CD4-positive, alpha-beta T cell treated with Interleukin-2 at 100 ng/mL for 4 hours (primary cell): ENCODE measurements around the gene NR6A1.

Experiments
- DNase-seq: peaks from one replicate; pipeline ENCODE4 v3.0.0-alpha.2; 2020; ENCODE audit warnings: low spot score

Gene NR6A1

DNA sequence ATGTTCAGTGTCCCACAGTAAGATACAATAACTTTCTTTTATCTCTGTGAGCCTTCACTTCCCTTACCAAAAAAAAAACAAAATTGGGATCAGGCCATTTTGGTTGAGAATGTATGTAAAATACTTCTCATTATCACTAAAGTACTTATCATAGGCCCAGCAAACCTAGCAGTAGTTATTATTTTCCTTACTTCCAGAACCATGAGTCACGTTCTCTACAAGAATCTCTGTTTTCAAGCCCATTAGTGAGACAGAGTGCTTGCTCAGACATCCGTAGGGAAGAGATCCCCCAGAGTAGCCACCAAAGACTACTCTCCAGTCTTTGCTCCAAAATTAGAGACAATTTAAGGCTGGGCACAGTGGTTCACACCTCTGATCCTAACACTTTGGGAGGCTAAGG is 160.0 kb downstream of the NR6A1 start:
- no peak for DNase-seq

DNA sequence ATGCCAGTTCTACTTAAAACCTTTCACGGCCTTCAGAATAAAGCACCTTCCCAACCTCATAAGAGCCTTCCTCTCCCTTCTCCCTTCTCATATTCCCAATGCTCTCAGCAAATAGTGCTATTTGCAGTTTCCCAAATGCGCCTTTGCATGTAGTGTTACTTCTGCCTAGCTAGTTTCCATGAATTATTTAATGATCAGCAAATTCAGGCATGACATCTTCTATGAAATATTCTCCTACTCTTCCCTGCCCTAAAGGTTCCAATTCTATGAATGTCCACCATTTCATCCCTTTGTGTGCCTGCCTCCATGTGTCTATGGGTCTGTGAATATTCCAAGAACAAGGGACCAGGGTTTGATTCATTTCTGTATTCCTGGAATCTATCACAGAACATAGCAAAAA is 165.1 kb downstream of the NR6A1 start:
- DNase-seq, result no peak

DNA sequence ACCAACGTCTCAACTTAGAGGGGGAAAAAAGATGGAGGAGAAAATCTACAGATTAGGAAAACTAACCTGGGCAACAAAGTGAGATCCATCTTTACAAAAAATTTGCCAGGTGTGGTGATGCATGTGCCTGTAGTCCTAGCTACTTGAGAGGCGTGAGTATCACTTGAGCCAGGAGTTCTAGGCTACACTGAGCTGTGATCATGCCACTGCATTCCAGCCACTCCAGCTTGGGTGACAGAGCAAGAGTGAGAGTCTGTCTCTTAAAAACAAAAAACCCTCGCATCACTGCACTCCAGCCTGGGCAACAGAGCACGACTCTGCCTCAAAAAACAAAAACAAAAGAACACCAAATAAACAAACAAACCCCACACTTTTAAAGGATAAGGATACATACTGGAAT is 165.9 kb downstream of the NR6A1 start:
- DNase-seq, result no peak

DNA sequence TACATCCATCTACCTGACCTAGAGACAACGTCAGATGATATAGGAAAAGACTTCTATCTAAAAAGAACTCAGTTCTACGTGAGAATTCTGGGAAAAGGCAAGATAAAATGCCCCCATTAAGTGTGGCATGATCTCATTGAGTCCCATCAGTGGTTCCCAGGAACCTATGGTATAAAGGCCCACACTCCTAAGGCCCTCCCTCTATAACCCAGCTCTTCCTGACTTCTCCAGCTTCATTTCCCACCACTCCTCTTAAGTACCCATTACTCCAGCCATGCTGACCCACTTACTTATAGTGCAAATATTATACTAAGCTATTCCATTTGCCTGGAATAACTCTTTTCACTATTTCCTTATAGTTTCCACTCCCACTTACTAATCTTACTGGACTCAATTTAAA is 168.5 kb downstream of the NR6A1 start:
- no peak for DNase-seq

DNA sequence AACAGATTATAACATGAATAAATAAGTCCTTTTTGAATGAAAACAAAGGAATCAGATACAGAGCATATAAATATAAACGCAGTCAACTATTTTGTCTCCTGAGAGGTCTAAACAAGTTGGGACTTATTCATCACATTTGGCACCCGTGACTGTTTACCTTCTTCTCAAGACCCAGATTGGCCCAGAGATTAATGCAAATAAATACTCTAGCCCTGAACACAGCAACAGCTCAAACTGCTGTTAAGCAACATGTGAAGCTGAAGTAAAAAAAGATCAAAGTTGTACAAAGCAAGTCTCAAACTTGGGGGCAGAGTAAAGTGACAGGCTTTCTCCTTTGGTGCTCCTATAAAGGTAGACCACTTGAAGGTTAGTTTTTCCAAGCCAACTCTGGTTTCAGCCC is 168.9 kb downstream of the NR6A1 start:
- DNase-seq, result no peak

DNA sequence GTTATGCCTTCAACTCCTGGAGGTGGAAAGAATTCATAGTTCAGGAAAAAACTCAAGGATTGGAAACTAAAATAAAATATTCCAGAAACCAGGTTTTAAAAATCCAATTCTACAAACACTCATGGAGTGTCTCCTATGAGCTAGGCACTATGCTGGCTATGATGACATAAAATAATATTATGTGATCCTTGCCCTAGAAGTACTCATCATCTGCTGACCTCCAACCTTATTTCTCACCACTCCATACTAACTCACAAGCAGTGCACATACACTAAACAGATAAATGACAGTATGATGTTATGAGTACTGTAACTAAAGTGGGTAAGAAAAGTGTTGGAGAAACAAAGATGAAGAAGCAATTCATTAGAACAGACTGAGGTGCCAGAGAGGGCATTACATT is 170.7 kb downstream of the NR6A1 start:
- DNase-seq, result no peak

DNA sequence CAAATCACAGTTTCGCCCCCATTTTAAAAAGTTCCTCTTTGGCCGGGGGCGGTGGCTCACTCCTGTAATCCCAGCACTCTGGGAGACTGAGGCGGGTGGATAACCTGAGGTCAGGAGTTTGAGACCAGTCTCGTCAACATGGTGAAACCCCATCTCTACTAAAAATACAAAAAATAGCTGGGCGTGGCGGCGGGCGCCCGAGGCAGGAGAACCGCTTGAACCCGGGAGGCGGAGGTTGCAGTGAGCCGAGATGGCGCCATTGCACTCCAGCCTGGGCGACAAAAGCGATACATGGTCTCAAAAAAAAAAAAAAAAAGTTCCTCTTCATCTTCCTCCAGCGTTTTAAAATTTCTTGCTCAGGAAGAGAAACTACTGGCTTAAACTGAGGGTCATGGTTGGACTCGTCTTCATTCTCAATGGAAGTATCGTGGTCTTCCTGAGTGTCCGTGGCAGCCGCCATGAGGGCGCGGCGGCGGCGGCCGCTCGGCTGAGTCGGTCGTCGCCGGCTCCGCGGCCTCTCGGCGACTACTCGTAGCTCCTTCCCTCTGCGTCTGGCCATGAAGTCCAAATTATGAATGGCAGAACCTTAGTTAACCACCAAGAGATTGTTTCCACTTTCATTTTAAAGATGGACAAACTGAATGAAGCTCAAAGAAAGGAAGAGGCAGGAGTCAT is 171.9 kb downstream of the NR6A1 start:
- no peak for DNase-seq

DNA sequence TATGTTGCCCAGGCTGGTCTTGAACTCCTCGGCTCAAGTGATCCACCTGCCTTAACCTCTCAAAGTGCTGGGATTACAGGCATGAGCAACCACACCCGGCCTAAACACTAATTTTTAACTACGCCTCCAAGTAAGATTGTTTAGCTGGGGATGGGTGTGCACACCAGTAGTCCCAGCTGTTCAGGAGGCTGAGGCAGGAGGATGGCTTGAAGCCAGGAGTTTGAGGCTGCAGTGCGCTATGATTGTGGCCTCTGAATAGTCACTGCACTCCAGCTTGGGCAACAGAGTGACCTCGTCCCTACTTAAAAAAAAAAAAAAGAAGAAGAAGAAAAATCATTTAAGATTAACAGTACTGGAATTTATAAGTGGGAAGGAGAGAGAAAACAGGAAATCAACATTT is 173.1 kb downstream of the NR6A1 start:
- DNase-seq, result no peak

DNA sequence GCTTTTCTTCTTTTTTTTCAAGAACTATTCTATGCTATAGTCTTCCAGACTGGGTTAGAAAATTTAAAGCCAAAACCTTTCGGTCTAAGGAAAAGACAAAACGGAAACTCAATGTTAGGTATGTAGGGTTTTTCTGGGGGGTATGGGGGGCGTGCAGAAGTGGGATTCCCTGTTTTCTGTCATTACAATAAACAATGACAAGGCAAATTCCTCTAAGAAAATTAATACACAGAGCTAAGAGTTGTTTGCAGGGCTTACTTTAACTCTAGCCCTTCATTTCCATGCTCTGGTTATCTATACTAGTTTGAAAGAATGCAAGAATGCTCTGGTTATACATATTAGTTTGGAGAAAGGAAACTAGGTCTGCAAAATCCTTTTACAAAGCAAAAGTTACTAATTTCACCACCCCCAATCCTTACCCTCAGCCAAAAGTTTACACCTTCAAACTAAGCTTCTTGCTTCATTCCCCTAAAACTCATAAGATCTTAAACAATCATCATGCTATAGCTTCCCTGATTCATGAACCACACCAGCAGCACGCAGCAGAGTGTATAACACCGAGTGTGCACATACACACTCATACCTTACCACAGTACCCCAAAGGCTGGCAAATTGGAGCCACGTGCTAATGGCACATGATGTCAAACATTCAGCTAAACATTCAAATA is 174.8 kb downstream of the NR6A1 start:
- DNase-seq, result no peak

DNA sequence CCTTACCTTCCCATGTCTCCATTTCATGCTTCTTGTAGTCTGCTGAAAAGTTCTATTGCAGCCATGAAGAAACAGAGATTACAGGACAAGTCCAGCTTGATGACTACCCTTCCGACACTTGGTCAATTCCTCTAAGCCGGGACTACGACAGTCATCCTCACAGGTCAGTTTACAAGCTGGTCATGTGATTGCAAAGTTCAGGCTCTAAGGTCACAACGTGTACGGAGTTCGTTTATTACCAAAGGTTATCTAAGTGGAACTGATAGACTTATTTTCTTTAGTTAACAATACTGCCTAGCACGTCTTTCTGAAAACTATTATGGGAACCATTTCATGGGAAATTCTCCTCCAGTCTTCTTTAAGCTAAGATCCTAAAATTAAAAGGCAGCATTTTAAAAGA is 175.4 kb downstream of the NR6A1 start:
- DNase-seq, result no peak

DNA sequence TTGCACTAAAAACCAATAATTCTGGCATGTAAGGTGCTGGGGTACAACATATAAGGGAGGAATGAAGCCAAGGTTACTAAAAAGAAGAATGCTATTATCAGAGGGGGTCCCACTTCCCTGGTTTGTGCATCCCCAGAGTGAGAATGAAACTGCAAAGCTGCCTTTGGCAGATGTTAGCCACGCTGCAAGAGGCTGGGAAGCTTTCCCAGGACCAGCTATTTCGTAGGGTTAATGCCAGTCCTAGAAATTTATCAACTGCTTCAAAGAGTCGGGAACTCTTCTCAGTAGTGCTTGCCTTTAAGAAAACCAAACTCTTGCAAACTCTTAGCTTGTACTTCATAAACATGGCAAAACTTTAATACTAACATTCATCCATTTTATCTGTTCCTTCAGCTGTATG is 176.4 kb downstream of the NR6A1 start:
- no peak for DNase-seq

DNA sequence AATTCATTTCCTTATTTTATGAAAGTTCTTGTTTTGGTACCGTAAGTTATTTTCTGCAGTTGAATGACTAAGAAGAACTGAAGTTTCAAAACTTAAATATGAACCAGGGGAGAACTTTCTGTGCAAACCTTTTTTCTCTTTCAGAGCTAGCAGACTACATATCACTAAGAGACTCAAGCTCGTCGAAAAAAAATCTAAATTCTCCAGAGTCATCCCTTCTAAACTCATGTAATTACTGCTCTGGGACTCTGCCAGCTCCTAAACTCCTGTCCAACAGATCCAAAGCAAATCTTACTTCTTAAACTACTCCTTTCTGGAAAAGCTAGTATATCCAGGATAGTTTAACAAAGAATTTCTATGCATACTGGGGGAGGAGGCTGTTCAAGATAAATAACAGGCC is 176.9 kb downstream of the NR6A1 start:
- DNase-seq, result no peak

DNA sequence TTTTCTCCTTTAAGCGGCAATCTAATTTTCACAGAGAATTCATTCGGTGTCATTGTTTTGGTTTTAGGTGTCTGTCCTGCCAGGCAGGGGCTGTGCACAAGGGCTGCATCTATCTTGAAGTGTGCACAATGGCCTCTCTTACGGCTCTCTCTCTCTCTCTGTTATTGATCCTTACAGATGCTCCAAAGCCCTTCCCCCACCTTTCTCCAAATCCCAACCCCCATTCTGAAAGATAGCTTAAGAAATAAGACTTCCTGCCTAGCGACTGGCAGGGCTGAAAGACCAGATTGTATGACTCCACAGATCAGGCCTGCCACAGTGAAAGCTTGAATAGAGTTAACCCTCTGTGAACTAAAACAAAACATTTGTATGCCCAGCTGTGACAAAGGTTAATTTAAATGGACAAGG is 177.5 kb downstream of the NR6A1 start:
- no peak for DNase-seq

DNA sequence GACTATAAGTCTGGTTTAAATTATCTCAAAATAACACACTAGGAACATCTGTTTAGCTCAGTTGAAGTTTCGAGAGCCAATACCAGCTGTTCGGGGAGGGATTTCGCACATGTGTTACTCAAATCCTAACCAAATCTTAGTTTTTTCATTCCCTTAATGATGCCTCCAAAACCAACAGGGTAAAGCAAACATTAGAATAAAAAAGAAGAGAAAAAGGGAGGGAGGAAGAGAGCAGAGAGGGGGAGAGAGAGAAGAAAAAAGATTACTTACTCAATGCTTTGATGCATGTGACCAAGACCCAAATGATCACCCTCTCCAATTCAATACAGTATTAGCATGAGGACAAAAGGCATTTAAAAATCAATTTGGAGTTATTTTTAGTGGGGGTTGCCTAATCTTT is 177.9 kb downstream of the NR6A1 start:
- DNase-seq, result no peak

DNA sequence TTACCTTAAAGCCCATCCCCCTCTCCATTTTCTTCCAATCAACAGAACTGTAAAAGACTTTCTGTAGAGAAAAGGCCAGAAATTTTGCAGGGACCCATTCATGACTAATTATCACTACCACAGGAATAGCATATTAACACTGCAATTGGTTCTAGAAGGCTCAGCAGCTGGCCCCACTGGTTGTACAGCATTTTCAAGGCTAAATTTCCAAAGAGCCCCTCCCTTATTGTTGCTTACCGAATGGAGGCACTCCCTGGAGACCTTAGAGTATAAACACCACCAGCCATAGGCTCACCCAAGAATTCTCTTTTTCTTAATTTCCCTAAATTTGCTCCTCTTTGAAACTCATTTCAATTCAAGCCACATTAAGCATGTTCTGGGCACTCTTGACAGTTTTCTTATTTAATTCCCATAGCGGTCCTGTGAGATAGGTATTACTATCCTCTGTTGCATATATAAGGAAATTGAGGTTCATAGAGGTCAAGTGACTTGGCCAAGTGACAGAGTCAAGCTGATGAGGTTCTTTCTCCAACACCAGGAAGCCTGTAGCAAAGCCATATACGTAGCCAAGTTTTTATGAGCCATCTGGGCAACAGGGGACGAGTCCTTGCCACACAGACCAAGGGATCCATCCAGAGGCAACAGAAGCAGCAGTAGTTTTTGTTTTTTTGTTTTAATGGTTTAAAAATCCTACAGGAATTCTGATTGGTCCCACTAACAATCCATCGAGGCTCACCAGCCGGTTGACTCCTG is 180.0 kb downstream of the NR6A1 start:
- DNase-seq, result no peak

DNA sequence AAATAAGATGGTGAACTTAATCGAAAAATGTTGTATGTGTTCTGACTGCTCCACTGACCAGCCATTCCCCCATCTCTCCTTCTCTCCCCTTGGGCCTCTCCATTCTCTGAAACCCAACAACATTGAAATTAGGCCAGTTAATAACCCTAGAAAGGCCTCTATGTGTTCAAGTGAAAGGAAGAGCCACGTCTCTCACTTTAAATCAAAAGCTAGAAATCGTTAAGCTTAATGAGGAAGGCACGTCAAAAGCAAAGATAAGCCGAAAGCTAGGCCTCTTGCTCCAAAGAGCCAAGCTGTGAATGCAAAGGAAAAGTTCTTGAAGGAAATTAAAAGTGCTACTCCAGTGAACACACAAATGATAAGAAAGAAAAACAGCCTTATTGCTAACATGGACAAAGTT is 186.5 kb downstream of the NR6A1 start:
- no peak for DNase-seq

DNA sequence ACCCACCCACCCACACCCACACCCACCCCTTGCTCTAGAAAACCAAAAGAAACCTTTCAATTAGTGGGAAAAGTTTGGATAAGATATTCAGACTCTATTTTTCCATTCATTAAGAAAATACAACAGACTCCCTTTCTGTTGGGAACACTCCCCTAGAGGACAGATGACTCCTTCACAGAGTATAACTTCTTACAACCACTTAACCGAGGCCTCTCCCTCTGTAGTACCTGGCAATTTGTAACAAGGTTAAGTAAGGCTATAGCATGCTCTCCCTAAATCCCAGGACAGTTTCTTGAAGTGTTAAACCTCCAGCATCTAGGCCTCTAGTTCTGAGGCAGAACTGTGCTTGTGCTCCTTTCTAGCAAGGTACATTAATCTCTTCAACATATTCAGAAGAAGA is 188.0 kb downstream of the NR6A1 start:
- DNase-seq, result no peak

DNA sequence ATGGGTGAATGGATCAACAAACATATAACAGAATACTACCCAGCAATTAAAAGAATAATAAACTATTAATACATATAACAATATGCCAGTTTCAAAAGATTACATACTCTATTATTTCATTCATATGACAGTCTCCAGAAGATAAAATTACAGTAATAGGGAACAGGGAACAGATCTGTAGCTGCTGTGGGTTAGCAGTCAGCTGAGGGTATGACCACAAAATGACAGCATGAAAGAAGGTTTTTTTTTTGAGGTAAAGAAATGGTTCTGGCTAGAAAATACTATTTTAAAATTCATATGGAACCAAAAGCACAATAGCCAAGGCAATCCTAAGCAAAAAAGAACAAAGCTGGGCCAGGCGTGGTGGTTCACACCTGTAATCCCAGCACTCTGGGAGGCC is 190.9 kb downstream of the NR6A1 start:
- no peak for DNase-seq

DNA sequence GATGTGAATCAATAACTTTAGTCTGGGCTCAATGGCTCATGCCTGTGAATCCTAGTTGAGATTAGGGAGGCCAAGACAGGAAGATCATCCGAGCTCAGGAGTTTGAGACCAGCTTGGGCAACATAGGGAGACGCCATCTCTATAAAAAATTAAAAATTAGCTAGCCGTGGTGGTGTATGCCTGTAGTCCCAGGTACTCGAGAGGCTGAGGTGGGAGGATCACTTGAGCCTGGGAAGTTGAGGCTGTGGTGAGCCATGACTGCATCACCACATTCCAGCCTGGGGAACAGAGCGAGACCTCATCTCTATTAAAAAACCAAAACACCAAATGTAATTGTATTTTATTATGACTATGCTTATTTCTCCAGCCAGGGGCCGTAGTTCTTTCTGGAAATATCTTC is 194.4 kb downstream of the NR6A1 start:
- DNase-seq, result no peak

DNA sequence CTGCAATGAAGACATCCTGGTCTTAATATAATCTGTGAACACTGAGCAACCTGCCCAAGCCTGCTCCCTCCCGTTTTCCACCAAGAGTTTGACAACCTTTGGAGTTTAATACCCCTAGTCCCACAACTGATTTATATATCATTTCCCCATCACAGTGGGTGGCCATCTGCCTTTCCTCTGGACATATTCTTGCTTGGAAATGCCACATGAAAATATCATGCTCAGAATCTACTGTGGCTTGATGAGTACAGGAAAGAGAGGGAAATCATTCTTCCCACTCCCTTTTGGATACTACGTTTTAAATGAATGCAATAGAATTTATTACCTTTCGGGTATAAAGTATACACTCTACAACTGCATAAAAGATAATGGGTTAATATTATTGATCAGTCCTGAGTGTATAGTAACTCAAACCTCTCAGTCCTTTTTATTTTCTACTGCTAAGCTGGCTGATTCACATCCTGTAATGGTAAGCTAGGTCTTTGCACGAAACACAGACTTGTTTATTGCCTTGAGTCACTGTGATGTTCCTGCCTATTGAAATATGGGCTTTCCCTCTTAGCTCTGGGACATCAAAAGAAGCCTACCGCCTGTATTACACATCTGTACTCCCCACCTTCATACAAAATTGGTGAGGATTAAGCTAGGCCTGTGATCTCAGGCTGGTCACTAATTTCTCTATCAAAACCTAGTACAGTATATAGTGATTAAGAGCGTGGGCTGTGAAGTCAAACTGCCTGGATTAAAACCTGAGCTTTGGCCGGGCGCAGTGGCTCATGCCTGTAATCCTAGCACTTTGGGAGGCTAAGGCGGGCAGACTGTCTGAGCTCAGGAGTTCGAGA is 196.4 kb downstream of the NR6A1 start:
- no peak for DNase-seq

DNA sequence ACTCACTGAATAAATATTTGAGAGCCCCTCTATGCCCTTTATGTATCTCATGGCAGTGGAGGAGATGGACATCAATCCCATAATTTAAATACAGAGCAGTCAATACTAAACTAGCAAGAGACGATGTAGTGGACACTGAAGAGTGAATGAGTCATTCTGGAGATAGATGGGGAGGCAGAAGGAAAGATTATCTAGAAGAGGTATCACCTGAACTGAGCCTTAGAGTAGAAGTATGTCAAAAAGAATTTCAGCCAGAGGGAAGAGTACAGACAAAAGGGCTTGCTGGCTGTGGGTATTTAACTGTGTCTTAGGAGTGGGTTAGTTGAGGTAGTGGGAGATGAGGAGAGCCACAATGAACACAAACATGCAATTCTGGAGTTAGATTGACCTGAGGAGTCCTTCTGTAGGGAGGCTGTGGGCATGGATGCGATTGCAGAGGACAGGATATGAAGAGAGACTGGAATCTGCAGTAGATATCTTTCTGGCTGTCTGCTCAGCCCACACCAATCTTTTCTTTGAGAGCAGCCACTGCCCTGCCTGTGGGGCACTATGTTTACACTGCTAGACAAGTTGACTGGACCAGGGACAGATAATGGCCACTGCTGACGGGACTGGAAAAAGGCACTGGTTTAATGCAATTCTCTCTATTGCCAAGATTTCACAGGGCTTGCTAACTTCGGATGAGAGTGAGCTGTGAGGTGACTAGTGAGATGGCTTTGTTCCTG is 200.0 kb downstream of the NR6A1 start:
- no peak for DNase-seq

DNA sequence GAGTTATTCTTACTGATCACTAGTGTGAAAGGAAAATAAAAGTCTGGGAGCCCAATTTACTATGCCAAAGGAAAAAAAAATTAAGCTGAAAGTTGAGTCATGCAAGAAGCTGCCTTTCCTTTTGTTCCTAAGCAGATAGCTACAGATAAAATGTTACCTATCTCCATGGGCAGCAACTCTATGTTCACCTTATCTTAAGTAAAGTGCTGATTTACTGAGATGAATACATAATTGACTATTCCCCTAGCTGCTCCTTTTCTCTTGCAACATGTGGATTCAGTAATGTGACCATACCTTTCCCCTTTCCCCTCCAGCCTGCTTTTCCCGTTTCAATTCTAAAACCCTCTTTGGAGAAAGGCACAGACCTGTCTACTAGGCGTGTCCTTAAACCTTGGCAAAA is 201.2 kb downstream of the NR6A1 start:
- no peak for DNase-seq
